ENCODE measurements around the gene ENKD1.

GRCh38 chr16:67713647-67714273 is 47.2 kb upstream of the ENKD1 start:
- TF ChIP-seq CTCF (IDR thresholded peaks at IDR 0.05; ENCODE audit: low read length) (no peak), EZH2 (IDR thresholded peaks at IDR 0.05; ENCODE audit: borderline replicate concordance, low read length) (no peak)
